Upper lobe of right lung (tissue), 1 donor: ENCODE data around the gene FAP. TPM values are rescaled to one million over a fixed set of nuclear protein-coding genes. Genes with fewer than 3 reads are reported as not detected.

Source experiments
- ATAC-seq: fragments of 200-7000 bp; cut with Tn5 transposase; one replicate; pipeline ENCODE4 v1.9.1; 2020; ENCODE audit warnings: mild to moderate bottlenecking, moderate library complexity
- DNase-seq: peaks from one replicate; pipeline ENCODE4 v3.0.0-alpha.2; 2020
- H3K27ac ChIP-seq: fragments of 200-600 bp; one replicate; pipeline ENCODE4 v1.8.0; 2022
- H3K27me3 ChIP-seq: fragments of 200-600 bp; one replicate; pipeline ENCODE4 v1.8.0; 2022; ENCODE audit warnings: mild to moderate bottlenecking
- H3K36me3 ChIP-seq: fragments of 200-600 bp; one replicate; pipeline ENCODE4 v1.8.0; 2022
- H3K4me1 ChIP-seq: fragments of 200-600 bp; one replicate; pipeline ENCODE4 v1.8.0; 2022
- H3K4me3 ChIP-seq: fragments of 200-600 bp; one replicate; pipeline ENCODE4 v1.8.0; 2022; ENCODE audit warnings: mild to moderate bottlenecking
- H3K9me3 ChIP-seq: fragments of 200-600 bp; one replicate; pipeline ENCODE4 v1.8.0; 2022
- CTCF ChIP-seq: fragments of 200-600 bp; IDR thresholded peaks from one replicate; pipeline ENCODE4 v1.8.0; 2022; ENCODE audit warnings: antibody characterized with exemption
- intact Hi-C: fragments of 100-400 bp; cut with DNase I; formaldehyde crosslinking; loops from one replicate; pipeline ENCODE4 v1.11.0; 2022
- total RNA-seq: library from RNA; stranded (reverse); fragmentation: NEBNext Ultra II Directional; extraction: Animal tissue kit (Norgen Biotek cat#: 25700); gene quantifications from one replicate; pipeline ENCODE4 v1.2.1, GENCODE V29; 2021
- donor health status: DM: no; HTN: yes; CAD: no; lungs with severe emphysema.

Gene FAP
- total RNA-seq, 1 donor from 2014 or later: 5.4 TPM

GRCh38 chr2:162232027-162232426, 11.2 kb downstream of the FAP start:
- ATAC-seq (no peak), DNase-seq (no peak)
- no peak for TF ChIP-seq CTCF
- no peak overlapping the region for H3K27ac ChIP-seq
- H3K27me3 ChIP-seq: no peaks in the 10 kb centered on the region
- H3K36me3 ChIP-seq: no peaks in the 10 kb centered on the region
- H3K9me3 ChIP-seq: no peaks in the 10 kb centered on the region
- no peak overlapping the region for H3K4me3 ChIP-seq
- intact Hi-C loops: no loop called here
- no peaks in the 10 kb centered on the region for H3K4me1 ChIP-seq

GRCh38 chr2:162230761-162231160, 12.5 kb downstream of the FAP start:
- DNase-seq (no peak), ATAC-seq (no peak)
- H3K27me3 ChIP-seq: no peaks in the 10 kb centered on the region

GRCh38 chr2:162226836-162227235, 16.4 kb downstream of the FAP start:
- no peak for ATAC-seq
- Histone ChIP-seq H3K9me3 (no peaks in the 10 kb centered on the region), H3K36me3 (no peaks in the 10 kb centered on the region), H3K27me3 (no peaks in the 10 kb centered on the region), H3K4me1 (no peaks in the 10 kb centered on the region), H3K4me3 (no peak overlapping the region), H3K27ac (no peak overlapping the region)
- intact Hi-C loops: loop anchor here (10.0 kb wide), 1 partner anchor 68 kb away; no protein-coding TSS in a partner anchor
- no peak for TF ChIP-seq CTCF
- DNase-seq: no peak

More at GRCh38 chr2:162230761-162231160, 12.5 kb downstream of the FAP start:
- Histone ChIP-seq H3K4me1 (no peaks in the 10 kb centered on the region), H3K36me3 (no peaks in the 10 kb centered on the region), H3K27ac (no peak overlapping the region), H3K9me3 (no peaks in the 10 kb centered on the region), H3K4me3 (no peak overlapping the region)
- TF ChIP-seq CTCF: no peak
- intact Hi-C loops: no loop called here

GRCh38 chr2:162221064-162221463, 22.2 kb downstream of the FAP start:
- no peaks in the 10 kb centered on the region for H3K4me1 ChIP-seq
- TF ChIP-seq CTCF: peak; percentile 93
- no peaks in the 10 kb centered on the region for H3K36me3 ChIP-seq
- DNase-seq (peak; percentile 87), ATAC-seq (peak; percentile 99)
- intact Hi-C loops: loop anchor here (10.0 kb wide), 1 partner anchor 74 kb away; no protein-coding TSS in a partner anchor
- H3K27ac ChIP-seq: no peak overlapping the region
- no peaks in the 10 kb centered on the region for H3K9me3 ChIP-seq
- H3K4me3 ChIP-seq: no peak overlapping the region
- H3K27me3 ChIP-seq: no peaks in the 10 kb centered on the region

- ATAC-seq (no peak), DNase-seq (no peak)
- intact Hi-C loops: loop anchor here (10.0 kb wide), 1 partner anchor 74 kb away; no protein-coding TSS in a partner anchor
- Histone ChIP-seq H3K36me3 (no peaks in the 10 kb centered on the region), H3K4me3 (no peak overlapping the region), H3K9me3 (no peaks in the 10 kb centered on the region), H3K27ac (no peak overlapping the region), H3K27me3 (no peaks in the 10 kb centered on the region), H3K4me1 (no peaks in the 10 kb centered on the region)
- no peak for TF ChIP-seq CTCF
These were observed 22.9 kb downstream of the FAP start for GRCh38 chr2:162220368-162220767.

- TF ChIP-seq CTCF: no peak
- H3K4me3 ChIP-seq: no peak overlapping the region
- no peak for DNase-seq
- no peaks in the 10 kb centered on the region for H3K4me1 ChIP-seq
- no peaks in the 10 kb centered on the region for H3K27me3 ChIP-seq
- intact Hi-C loops: no loop called here
- ATAC-seq: no peak
- H3K36me3 ChIP-seq: no peaks in the 10 kb centered on the region
- no peaks in the 10 kb centered on the region for H3K9me3 ChIP-seq
- H3K27ac ChIP-seq: no peak overlapping the region
These were observed 23.8 kb downstream of the FAP start for GRCh38 chr2:162219426-162219825.
